Panc1 (cell line): ENCODE results near the gene EIF4E1B.

Experiments used
- CTCF ChIP-seq: fragments of 450-650 bp; IDR thresholded peaks from 2 replicates; pipeline ENCODE4 v1.5.1; 2017; ENCODE audit warnings: mild to moderate bottlenecking
- POLR2AphosphoS5 ChIP-seq: IDR thresholded peaks from 2 replicates; pipeline ENCODE4 v1.6.1; 2012; ENCODE audit warnings: mild to moderate bottlenecking, low read depth, low read length, moderate library complexity

- TF ChIP-seq POLR2AphosphoS5 = no peak
- TF ChIP-seq CTCF = no peak
These were observed 41.6 kb downstream of the EIF4E1B start for GRCh38 chr5:176671890-176672747.
